Neural progenitor cell (in vitro differentiated cells): ENCODE measurements around the gene RRAGA.

Source experiments
- EZH2 ChIP-seq: fragments of 200-600 bp; sonication (generic); IDR thresholded peaks from 2 replicates; pipeline ENCODE4 v1.6.1; 2017; ENCODE audit warnings: antibody characterized with exemption, mild to moderate bottlenecking, moderate library complexity
- EZH2phosphoT487 ChIP-seq: fragments of 200-600 bp; sonication (generic); IDR thresholded peaks from 2 replicates; pipeline ENCODE4 v1.6.1; 2017; ENCODE audit warnings: antibody characterized with exemption
- TF ChIP-seq, protein P1 (sequence below): fragments of 200-600 bp; sonication (generic); IDR thresholded peaks from 2 replicates; pipeline ENCODE4 v1.5.1; 2017; ENCODE audit warnings: antibody characterized with exemption, mild to moderate bottlenecking

DNA sequence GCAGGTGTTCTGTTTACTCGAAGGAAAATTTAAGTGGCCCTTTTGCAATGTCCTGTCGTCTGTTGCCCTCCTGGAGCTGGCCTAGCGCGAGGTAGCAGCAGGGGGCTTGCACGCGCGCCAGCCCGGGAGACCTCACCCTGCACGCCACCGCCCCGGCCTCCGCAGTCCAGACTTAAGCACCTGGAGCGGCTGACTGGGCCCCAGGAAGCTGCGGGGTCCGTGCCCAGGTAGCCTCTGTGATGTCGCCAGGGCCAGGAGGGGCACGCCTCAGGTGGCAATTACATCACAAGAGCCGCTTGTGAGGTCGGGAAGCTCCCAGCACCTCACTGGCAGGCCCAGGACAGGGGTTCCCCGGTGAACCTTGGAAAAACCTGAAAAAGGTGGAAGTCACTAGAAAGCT is 16.2 kb upstream of the RRAGA start, which contains the start of gene SAXO1:
- TF ChIP-seq, protein P1, sequence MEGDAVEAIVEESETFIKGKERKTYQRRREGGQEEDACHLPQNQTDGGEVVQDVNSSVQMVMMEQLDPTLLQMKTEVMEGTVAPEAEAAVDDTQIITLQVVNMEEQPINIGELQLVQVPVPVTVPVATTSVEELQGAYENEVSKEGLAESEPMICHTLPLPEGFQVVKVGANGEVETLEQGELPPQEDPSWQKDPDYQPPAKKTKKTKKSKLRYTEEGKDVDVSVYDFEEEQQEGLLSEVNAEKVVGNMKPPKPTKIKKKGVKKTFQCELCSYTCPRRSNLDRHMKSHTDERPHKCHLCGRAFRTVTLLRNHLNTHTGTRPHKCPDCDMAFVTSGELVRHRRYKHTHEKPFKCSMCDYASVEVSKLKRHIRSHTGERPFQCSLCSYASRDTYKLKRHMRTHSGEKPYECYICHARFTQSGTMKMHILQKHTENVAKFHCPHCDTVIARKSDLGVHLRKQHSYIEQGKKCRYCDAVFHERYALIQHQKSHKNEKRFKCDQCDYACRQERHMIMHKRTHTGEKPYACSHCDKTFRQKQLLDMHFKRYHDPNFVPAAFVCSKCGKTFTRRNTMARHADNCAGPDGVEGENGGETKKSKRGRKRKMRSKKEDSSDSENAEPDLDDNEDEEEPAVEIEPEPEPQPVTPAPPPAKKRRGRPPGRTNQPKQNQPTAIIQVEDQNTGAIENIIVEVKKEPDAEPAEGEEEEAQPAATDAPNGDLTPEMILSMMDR: no peak
- no peak for TF ChIP-seq EZH2
- no peak for TF ChIP-seq EZH2phosphoT487
